ENCODE results near the gene TTYH1.

TTYH1 gene

DNA sequence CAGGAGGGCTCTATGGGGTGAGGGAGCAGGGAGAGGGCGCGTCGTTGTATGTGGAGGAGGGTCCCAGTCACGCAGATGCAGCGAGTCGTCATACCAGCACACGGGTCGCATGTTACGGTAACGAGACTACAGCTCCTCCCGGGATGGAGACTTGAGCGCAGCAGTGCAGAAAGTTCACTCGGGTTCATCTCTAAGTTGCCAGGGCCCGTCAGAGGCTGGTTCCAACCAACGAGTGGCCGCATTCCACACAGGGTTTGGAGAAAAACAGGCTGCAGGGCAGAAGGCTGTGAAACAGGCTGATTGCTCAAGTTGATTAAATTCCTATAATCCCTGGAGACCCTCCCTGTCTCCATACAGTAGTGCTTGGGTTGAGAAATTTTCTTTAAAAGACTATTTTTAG lies 21.9 kb upstream of the TTYH1 start:
- no peak for DNase-seq

DNA sequence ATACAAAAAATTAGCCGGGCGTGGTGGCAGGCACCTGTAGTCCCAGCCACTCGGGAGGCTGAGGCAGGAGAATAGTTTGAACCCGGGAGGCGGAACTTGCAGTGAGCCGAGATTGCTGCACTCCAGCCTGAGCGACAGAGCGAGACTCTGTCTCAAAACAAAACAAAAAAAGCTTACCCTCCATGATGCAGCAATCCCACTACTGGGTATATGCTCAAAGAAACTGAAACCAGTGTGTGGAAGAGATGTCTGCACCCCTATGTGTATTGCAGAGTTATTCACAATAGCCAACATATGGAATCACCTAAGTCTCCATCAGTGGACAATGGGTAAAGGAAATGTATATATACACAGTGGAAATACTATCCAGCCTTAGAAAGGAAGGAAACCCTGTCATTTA lies 19.6 kb upstream of the TTYH1 start:
- no peak for DNase-seq

GRCh38 chr19:54399189-54399588 lies 16.1 kb upstream of the TTYH1 start:
- no peak for DNase-seq

DNA sequence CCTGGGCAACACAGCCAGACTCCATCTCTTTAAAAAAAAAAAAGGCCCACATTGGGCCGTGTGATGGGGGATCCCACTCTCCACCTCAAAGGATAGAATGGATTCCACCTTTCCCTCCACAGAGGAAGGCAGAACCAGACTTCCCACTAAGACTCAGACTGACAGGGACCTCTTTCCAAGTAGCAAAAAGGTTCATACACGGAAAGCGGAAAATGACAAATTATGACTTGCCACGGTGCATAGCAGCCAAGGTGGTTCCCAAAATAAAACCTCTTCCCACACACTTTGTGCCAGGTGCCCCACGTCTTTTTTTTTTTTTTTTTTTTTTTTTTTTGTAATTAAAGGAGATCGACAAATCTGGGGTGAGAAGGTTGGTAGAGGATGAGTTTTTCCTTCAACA lies 14.4 kb upstream of the TTYH1 start:
- DNase-seq: no peak

DNA sequence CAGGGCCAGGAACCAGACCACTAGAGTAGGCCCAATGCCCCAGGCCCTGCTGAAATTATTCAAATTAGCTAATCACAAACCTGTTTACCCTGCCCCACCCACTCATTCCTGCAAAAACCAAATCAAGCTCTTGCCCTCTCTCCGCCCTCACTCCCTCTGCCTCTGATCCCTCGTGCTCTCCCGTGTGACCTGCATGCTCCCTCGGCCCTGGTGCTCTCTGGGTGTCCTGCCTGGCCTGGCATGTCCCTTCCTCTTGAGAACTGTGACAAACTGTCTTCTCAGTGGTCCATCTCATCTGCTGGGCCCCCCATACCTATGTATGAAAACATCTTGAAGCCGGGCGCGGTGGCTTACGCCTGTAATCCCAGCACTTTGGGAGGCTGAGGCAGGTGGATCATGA lies 12.2 kb upstream of the TTYH1 start:
- DNase-seq: no peak

- no peak for DNase-seq
Observed at GRCh38 chr19:54405628-54406027, 9.6 kb upstream of the TTYH1 start.

- DNase-seq: no peak
Observed at GRCh38 chr19:54407780-54408179, 7.5 kb upstream of the TTYH1 start.

GRCh38 chr19:54408456-54409026 lies 6.7 kb upstream of the TTYH1 start:
- DNase-seq: no peak

DNA sequence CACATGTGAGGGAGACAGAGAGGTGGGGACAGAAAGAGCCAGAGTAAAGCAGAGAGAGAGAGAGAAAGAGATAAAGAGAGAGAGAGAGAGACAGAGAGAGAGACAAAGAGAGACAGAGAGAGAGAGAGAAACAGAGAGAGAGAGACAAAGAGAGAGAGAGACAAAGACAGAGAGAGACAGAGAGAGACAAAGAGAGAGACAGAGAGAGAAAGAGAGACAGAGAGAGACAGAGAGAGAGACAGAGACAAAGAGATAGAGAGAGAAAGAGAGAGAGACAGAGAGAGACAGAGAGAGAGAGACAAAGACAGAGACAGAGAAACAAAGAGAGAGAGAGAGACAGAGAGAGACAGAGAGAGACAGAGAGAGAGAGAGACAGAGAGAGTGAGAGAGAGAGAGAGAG lies 4.2 kb upstream of the TTYH1 start:
- no peak for DNase-seq

- DNase-seq: no peak
Observed at GRCh38 chr19:54412877-54413276, 2.4 kb upstream of the TTYH1 start.

DNA sequence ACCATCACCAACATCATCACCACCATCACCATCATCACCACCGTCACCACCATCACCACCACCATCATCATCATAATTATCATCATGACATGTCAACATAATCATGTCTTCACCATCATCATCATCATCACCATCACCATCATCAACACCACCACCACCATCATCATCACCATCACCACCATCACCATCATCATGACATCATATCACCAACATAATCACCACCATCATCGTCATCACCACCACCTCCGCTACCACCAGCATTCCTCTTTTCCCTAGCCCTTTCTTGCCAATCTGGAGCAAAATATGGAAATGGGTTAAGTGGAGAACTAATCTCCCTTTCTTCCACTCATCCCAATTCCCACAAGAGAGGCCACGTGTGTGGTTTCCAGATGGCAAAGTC lies 1.1 kb upstream of the TTYH1 start:
- no peak for DNase-seq

GRCh38 chr19:54415901-54416673 lies 823 bp downstream of the TTYH1 start:
- DNase-seq: no peak

DNA sequence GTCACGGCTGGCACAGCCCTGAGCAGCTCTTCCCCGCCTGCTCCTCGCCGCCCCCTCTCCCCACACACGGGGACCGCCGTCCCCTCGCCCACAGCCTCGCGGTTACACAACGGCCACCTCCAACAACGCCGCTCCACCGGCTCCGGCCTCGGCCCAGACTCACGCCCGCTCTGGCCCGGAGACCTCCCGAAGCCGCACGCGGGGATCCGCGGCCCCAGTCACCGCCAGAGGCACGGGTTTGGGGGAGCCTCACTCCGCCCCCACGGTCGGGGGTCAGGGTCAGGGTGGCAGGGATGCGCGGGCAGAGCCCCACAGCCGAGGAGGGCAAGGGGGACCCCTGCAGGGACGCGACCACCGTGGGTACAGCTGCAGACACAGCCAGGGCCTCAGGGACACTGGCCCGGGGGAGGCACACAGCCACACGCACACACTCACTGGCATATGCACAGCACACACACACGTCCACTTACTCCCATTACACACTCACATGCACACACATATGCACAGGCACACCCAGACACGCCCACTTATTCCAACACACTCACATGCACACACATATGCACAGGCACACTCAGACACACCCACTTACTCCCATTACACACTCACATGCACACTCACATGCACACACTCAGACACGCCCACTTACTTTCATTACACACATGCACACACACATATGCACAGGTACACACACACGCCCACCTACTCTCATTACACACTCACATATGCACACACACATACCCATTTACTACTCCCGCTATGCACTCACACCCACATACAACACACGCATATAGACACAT lies 1.6 kb downstream of the TTYH1 start:
- DNase-seq: no peak

DNA sequence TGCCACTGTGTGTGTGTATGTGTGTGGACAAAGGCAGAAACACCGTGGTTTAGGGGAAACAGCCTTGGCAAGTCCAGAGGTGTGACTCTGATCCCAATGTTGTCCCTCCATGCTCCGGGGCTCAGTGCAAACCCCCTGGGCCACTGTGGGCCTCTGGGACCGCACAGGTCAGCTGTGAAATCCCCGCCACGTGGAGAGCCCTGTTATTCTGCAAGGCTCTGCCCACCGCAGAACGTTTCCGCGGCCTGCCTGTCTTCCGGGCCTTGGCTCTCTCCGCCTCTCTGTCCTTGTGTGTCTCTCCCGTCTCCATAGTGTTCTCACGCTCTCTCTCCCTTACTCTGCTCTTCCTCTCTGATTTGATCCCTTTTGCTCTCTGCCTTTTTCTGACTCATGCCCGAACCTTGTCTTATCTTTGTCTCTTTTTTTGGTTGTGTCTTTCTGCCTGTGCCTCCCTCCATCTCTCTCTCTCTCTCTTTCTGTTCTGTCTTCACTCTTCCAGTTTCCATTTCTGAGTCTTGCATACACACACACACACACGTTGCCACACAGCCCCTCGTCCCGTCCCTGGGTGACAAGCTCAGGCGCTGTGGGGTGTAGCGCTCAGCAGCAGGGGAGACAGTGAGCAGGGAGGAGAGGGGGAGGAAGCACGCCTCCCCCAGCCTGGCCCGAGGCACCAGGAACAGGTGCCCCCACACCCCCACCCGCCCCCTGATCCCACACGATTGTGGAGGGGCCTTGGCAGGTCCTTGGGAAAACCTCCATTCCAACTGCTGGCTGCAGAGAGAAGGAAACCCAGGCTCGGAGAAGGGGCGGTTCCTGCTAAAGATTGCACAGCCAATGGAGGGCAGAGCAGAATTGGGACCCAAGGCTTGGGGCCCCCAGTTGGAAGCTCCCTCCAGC lies 3.0 kb downstream of the TTYH1 start:
- no peak for DNase-seq

GRCh38 chr19:54418930-54419800 lies 3.9 kb downstream of the TTYH1 start:
- no peak for DNase-seq

DNA sequence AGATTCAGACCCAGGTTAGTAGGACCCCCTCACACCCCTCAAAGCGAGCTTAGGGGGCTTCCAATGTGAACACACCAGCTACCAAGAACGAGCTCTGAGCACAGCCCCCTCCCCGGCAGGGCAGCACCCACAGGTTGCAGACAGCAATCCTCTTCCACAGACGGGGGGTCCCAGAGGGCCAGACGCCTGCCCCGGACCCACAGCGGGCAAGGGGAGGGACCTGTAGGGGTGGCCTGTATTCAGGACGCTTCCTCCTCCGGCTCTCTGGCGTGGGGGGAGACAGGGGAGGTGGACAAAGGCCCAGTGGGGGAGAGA lies 4.8 kb downstream of the TTYH1 start:
- no peak for DNase-seq

DNA sequence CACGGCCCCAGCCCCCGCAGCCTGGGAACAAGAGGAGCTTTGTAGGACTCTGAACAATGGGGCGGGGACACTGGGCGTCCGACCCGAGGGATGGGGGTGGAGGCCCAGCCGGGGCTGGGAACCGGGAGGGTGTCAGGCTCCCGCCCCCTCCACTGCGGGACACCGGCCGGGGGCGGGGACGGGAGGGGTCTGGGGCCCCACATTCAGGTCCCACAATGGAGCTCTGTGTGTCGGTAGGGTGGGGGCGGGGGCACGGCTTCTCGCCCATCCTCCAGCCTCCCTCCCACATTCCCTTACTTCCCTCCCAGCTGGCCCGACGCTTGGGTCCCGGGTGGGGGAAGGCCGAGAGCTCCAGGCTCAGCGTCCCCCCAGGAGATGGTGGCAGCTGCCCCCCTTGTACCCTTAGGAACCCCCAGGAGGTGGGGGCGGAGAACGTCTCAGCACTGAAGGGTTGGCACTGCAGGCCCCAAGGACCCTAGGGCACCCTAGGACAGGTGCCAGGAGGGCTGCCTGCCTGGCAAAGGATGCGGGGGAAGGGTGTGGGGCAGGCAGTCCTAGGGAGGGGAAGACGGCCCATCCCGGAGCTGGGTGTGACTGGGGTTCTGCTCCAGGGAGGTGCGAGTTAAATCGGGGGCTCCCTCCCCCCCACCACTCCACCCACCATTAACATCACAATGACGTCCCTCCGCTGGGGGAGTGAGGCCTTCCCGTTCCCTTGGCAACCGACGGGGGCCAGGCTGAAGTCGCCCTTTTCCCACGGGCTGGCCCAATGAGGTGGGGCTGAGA lies 5.3 kb downstream of the TTYH1 start:
- DNase-seq: no peak

- DNase-seq: no peak
Observed at GRCh38 chr19:54421169-54421516, 5.9 kb downstream of the TTYH1 start.

GRCh38 chr19:54421521-54421920 lies 6.3 kb downstream of the TTYH1 start:
- DNase-seq: no peak

DNA sequence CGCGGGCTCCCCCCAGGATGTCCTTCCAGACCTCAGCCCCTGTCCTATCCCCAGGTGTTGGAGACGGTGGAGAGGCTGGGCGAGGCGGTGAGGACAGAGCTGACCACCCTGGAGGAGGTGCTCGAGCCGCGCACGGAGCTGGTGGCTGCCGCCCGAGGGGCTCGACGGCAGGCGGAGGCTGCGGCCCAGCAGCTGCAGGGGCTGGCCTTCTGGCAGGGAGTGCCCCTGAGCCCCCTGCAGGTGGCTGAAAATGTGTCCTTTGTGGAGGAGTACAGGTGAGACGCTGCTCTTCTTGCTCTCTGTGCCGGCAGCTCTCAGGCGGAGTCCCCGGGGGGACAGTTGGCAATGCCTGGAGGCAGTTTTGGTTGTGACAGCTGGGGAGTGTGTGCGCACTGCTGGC lies 6.9 kb downstream of the TTYH1 start:
- no peak for DNase-seq

DNA sequence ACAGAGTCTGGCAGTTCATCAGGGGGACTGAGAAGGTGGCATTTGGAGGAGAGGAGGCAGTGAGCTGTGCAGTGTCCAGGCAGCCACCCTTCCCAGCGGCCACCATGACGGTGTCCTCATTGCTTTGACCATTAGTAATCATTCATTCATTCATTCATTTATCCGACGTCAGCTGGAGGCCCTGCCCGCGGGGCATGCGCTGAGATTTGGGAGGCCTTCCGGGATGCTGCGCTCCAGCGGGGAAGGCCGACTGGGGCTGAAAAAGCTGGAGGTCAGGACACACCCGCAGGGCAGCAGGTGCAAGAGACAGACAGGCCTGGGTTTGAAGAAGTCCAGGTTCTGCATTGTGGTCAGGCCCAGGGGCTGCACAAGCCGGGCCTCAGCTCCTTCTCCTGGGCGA lies 8.9 kb downstream of the TTYH1 start:
- no peak for DNase-seq
